HG02759 (cell line): ENCODE data around the gene TBX5.

Experiments
- ATAC-seq: cut with Tn5 transposase; IDR thresholded peaks from one replicate; pipeline ENCODE4 v1.9.1; 2021; ENCODE audit warnings: mild to moderate bottlenecking, moderate library complexity; ENCODE audit not compliant: unreplicated experiment

Gene TBX5

DNA sequence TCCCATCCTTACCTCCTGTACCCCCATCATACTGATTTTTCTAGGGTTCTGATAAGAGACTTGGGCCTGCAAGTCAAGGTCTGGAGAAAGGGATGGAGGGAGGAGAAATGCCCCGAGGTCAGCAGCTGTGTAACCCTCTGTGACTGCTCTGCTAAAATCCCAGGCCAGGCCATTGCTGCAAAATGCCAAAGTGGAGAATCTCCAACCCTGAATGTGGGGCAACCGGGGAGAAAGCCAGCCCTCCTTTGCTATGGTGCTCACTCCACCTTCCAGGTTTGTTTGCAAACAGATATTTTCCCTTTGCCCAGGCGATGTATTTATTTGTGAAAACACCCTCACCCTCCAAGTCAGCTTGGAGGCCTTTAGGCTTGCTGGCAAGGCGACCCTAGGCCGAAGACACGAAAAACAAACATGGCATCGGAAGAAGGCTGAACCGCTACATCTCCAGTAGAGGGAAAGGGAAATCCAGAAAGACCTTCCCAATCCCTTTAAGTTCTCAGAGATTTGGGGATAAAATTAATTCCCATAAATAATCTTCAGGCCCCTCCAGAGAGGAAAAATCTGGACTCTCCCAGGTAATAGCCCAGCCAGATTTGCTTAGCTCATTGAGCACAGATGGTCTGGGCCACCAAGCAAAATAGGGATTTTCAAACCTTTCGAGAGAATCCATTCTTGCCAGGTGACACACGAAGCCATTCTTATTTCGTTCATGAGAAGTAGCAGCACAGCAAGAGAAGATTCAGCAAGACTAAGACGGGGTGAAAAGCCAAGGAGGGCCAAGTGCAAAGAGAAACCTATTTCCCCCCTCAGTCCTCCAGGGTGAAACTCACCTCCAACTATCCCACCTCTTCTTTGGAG, 1.3 kb upstream of the TBX5 start:
- no peak for ATAC-seq

DNA sequence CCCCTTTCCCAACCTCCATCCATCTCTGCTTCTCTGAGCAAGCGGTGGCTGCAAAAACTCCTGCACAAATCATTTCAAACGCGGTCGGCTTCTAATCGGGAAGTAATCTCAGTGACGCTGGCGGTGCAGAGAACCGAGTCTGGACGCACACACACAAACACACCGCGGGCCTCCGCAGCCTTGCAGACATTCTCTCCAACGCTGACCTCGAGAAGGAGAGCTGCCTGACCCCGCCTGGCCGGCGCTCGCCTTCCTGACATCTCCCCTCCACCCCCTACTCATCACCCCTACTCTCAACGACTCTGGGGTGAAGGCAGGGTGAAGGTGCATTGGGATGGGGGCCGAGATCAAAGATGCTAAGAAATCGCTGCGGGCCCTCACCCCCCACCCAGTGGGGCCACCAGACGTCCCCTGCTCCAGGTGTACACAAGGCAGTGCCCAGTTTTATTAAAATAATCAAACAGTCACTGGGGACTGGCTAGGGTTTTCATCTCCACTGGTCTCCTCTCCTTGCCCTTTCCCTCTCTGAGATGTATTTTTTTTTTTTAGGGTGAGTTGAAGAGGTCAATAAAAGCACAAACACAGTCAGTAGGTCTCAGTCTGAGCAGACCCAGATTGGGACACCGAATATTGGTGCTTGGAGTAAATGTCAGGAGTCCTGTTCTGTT, 506 bp upstream of the TBX5 start:
- no peak for ATAC-seq

DNA sequence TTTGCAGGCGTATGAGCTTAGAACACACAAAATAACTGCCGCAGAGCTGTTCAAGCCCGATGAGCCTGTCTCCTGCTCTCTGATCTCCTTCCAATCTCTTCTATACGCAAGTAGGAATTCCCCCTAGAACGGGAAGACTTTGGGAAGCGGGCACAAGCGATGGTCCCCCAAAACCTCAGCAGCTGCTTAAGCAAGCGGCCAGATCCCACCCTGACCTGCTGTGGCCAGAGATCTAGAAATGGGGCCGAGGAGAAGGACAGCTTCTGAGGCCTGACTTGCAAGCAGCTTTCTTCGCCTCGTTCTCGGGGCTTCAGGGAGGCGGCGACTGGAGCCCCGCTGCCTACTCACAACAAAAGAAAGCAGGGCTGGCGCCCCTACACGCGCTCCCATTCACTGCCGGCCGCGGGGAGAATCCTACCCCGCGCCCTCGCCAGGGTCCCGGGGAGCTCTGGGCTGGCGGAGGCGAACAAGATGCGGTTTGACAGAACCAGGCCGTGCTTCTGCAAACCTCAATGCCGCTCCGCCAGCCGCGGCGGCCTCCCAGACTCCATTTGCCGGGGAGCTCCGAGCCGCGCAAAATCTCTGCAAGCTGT, 922 bp downstream of the TBX5 start:
- no peak for ATAC-seq

DNA sequence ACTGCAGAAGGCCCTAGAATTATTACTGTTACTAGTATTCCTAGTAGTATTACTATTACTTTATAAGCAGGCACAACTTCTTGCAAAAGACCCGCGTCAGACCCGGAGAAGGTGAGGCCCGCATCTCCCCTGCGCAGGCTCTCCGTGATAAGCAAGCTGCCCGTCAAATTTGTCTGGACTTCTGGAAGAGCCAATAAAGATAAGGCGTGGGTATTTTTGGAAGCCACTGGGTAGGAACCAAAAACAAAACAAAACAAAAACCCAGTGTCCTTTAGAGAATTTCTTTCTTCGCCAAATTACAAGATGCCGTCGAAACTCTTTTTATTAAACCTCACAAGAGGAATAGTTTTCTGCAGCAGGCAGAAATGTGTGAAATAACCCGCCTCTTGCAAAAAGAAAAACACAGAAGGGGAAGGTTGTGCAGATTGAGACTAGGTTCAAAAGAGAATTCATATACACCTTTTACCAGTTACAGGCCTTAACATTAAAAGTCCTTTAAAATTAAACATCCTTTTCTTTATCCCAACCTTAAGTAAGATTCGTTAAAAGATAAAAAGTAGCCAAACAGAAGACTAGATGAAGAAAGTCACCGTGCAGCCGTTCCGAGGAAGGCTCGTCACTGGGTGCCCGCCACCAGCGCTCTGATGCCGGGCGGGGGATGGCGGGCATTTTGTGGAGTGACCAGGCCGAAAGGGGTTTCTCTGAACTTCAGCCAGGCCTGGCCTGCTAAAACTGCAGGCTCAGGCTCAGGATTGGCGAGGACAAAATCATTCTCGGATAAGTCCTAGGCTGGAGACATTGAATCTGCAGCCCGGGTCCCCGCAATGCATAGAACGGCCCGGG, 1.6 kb downstream of the TBX5 start:
- ATAC-seq: no peak

DNA sequence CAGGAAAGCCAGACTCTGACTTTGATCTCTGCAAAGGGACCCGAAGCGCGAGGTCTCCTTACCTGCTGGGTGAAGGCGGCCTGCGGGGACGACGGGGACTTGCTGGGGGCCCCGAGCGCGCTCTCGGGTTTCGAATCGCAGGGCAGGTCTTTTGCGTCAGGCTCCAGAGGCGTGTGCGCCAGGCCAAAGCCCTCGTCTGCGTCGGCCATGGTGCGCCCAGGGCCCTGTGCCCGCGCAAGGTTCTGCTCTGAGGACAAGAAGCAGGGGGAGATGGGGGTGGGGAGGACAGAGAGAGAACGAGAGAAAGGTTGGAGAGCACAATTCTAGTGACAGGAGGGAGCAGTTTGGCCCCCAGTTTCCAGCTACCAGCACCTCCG, 2.3 kb downstream of the TBX5 start:
- ATAC-seq: no peak

DNA sequence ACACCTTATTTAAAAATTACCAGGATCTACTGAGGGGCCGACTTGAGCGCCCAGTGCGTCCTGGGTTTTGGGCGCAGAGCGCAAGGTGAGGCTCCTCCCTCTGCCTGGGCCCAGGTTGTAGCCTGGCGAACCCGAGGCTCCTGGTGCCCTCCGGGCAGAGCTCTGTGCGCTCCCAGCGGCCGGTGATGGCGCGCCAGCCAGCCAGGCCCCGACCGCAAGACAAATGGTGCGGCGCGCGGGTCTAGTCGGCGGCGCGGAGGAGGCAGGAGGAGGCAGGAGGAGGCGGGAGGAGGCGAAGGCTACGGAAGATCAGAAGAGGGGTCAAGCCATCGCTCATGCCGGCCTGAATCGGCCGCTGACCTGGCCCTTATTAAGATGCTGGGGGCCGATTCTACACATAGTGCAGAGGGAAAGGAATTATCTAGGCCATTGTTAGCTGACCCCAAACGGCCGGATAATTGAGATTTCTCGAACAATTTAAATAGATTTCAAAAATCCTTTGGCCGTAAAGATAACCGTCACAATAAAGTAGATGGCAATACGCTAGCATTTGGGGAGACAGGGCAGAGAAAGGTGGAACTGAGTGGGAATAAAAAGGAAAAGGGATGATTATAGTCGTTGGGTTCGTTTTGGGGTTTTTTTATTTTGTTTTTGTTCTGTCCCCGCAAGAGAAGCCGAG, 2.8 kb downstream of the TBX5 start:
- no peak for ATAC-seq

DNA sequence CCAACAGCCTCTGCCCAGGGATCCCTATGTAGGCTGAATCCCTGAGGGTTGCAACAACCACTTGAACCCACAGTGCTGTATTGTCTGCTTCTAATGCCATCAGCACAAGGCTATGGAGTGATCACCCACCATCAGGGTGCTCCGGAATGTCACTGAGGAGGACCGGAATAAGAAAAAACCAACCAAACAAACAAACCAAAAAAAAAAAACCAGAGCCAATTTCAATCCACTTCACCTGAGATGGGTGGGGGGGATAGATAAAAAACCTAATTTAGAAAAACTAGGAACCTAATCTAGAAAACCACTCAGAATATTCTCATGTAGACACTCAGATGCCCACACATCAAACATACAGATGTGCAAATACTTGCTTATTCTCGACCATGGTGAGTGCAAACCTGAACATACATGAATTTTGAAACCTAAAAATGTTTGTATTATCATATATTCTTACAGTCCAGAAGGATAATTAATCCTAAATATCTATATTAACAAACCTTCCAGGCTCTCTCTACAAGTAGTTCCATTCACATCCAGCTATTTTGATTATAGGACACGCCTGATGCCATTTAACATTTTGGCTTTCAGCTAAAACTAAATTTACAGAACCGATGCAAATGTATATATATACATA, 3.7 kb downstream of the TBX5 start:
- ATAC-seq: no peak

DNA sequence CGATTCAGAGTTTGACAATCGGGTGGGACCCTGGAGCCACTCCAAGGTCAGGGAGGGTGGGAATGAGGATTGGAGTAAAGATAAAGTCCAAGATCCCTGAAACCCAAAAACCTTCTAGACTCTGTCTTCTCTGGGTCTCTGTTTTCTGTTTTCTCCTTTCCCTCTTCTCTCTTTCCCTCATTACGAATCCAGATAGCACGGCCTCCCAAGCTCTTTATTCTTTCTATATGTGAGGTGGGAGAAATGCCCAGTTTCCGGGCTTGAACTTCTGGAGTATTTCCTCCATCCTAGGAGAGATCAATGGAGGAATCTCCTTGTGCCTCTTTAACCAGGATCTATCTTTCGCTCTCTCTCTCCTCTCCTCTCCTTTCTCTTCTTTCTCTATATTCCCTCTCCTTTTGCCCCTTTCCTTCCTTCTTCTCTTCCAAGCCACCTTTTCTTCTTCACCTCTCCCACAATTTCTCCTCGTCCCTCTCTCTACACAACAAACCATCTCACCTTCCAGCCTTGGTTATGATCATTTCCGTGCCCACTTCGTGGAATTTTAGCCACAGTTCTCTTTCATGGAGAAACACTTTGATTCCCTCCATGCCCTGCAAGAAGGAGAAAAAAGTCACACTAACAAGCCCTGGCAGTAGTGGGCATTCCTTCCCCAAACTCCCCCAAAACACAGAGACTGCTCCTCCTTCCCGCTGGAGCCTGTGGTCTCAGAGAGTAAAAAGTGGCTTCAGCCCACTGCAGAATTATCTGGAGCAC, 4.4 kb downstream of the TBX5 start:
- no peak for ATAC-seq

DNA sequence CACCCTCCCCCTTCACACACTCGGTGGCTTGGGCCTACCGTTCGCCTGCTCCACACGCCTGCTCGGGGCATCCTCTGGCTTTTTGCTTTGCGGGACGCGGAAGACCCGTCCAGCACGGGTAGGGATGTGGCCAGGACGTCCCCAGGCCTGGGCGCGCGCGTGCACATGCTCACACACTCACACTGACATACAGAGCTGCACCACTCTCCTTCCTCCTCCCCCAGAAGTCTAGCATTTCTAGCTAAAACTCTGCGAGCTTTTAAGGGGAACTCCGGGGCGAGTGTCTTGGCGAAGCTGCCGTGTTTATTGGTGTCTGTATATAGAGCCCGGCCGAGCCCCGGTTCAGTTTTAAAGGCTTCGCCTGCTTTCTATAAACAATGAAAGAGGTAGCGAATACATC, 5.0 kb downstream of the TBX5 start:
- ATAC-seq: no peak

DNA sequence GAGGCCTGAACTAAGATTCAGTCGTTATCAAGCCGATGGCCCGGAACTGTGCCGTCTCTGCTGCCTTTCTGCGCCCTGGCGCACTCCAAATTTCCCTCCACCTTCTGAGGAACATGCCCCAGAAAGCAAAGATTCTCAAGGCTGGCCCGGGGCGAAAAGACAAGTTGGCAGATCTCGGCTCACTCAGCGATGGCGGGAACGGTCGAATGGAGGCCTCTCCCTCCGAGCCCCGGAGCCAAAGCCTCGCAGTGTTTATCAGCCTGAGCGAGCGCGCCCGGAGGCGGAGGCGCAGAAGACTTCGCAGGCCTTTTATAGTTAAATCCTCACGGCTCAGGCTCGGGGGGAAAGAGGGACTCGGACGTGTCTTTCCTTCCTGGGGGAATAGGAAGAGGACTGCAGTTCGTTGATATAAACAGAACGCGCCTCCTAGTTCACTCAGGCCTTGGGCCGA, 5.6 kb downstream of the TBX5 start:
- no peak for ATAC-seq

DNA sequence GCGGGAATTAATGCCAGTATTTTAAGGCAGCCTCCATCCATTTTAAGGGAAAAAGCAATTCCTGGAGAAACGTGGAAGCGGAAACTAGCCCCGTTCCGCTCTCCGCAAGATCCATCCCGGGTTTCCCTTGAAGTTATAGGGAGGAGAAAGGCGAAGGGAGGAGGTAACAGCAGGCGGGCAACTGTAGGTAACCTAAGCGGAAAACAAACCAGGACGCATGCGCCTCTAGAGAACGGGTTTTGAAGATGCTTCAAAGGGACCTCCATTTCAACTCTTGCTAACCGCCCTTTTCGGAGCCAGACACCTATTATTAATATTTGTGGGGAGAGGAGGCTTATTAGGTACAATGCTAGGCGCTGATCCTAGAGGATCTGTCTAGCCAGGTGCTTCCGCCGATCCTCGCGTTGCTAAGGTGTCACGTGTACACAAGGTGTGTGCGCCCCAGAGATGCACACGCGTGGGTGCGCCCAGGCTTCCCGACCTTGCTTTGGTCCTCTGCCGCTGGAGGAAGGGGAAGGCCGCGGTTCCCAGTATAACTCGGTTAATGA, 6.2 kb downstream of the TBX5 start:
- ATAC-seq: no peak

DNA sequence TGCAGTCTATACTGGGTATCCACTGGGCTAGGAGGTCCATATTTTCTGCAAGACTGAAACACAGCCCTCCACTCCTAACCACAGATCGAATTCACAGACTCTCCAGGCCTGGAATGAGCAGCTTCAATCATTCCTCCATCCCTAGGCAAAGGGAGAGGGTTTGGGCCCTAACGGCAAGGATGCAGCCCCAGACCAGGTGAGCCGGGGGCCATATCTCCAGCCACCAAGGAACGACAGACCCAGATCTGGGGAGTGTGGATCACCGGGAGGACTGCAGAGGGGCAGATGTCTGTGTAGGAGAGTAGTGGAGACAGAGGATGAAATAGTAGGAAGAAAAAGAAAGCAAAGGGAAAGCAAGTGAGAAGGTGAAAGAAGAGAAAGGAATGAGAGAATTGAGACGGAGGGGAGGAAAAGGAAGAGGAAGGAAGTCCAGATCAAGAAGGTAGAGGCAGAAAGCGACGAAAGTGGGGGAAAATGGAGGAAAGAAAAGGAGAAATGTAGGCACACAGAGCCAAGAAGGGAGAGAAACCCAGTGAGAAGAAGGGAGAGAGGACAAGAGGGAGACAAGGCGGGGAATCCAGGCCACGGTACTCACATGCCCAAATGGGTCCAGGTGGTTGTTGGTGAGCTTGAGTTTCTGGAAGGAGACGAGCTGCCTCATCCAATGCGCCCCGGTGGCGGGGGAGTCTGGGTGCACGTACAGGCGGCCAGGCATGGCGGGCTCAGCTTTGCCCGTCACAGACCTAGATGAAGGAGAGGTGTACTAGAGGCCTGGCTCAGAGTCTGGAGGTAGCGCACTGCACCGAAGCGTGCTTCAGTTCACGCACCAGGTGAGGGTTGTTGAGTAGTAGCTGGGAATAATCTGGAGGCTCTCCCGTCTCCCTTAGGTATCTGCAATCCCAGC, 7.7 kb downstream of the TBX5 start:
- no peak for ATAC-seq

DNA sequence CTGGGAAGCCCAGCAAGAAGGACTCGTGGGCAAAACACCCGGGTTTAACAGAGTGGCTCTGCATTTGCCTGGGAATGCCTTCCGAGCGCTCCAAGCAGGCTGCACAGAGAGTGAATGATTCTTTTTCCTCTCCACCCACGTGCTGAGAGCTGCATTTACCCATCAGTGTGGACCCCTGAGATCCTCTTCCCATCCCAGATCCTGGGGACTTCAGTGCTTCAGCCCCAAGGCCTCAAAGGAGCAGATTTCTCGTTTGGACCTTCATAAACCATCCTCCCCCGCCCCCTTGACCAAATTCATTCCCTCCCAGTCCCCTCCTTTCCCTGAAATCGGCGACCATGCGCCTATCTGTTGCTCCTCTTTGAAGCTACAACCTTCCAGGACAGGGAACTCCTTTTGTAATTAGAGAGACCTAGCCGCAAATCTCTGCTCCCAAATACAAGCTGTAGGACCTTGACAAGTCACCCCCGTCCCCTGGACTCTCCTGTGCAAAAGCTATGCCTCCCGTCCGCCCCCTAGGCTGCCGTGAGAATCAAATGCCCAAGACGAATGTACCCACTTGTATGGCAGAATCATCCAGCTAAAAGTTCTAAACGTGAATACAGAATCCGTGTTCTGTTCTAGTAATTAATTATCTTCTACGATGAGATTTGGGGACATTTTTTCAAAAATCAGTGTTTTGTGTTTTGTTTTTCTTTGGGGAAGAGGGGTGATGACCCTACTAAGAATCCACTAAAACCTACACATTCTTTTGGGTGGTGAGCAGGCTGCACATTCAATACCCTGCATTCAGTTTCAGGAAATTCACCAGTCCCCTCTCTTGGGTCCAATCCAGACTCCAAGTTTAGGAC, 8.8 kb downstream of the TBX5 start:
- no peak for ATAC-seq

DNA sequence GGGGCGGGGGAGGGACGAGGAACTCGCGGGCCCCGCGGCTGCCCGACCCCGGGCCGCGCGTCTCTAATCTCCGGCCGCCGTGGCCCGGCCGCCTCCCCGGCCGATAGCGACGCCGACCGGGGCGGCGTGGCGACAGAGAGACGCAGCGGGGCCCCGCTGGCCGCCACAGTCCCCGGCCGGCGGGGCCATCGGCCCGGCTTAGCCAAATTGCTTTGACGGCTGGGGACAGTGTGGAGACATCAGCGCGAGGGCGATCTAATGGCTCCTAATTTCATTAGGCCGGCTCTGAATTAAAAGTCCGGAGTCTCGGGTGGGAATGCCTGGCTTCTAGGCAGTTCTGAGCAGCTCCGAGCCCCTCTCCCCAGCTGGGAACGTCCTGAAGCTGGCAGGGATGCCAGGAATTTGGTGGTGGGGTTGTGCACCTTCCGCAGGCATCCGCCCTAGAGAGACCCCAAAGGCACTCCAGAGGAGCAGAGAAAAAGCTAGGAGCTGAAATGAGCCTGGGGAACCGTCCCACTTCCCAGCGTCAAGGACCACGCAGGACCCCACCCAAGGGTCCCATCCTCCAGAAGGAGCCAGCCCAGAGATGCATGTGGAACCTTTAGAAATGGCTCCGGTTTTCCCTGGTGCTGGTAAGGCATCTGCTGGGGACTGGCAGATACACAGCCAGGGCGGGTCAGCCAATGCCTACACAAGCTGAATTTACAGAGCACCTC, 9.6 kb downstream of the TBX5 start:
- no peak for ATAC-seq

DNA sequence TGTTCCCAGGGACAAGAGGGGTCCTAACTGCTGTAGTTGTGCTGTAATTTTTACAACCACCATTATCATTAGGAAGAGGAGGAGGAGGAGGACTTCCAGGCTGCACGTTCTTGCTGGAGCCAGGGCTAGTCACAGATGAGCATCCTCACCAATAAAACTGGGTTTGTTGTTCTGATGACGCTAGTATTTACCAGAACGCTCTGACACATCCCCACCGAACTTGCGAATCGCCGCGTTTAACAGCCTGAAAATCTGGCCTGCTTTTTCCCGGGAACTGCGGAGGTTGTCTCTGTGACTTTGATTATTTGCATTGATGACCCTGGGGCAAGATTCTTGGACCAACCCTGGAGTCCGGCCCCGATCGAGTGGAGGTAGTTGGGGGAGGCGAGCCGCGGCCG, 10.2 kb downstream of the TBX5 start:
- no peak for ATAC-seq

DNA sequence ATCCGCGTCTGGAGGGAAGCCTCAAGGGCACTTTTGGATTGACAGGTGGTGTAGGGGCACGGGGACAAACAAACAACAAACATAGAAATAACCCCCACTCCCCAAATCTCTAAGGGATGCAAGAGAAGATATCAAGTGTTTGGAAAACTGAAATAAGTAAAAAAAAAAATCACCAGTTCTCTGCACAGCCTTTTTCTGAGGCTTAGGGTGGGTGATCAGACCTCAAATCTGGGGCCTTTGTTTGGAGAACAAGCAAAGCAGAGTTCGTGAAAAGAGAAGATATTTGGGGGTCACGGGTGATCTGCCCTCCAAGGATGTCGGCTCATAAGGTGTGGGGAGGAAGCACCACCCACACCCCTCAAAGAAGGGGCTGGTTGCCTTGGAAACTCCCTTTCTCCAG, 10.7 kb downstream of the TBX5 start:
- no peak for ATAC-seq

DNA sequence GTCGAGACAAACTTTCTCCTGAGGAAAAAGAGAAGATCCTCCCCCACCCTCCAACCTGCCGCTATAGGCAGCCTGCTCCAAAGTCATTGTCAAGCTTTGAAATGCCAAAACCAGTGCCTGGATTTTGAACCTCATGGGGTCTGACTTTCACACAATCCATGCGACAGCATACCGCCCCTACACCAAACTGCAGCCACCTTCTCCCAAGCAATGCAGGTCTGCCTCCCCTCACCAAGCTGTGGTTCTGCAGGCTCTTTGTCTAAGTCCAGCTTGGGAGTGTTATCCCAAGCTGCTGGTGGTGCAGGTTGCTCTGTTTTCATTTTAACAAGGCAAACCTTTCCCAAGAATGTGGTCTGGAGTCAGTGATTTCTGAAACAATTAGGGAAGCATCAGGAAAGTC, 12.4 kb downstream of the TBX5 start:
- ATAC-seq: no peak
